ENCODE data around the gene HCFC2.

GRCh38 chr12:104049903-104050356 lies 14.4 kb upstream of the HCFC2 start, which contains the start of gene GLT8D2:
- TF ChIP-seq EZH2 (IDR thresholded peaks at IDR 0.05; ENCODE audit: borderline replicate concordance, low read length) = no peak
- no peak for TF ChIP-seq CTCF (IDR thresholded peaks at IDR 0.05; ENCODE audit: low read length)
